SK-N-SH (cell line): ENCODE measurements around the gene AFF3.

Experiments
- CHD2 ChIP-seq: fragments of 150-350 bp; IDR thresholded peaks from 2 replicates; pipeline ENCODE4 v1.6.1; 2018; ENCODE audit warnings: low read length; ENCODE audit not compliant: partially characterized antibody
- CTCF ChIP-seq: fragments of 200-600 bp; sonication (generic); IDR thresholded peaks from 2 replicates; pipeline ENCODE4 v1.6.1; 2017; ENCODE audit warnings: antibody characterized with exemption, mild to moderate bottlenecking, moderate library complexity
- FOXJ3 ChIP-seq: sonication (generic); formaldehyde crosslinking; IDR thresholded peaks from 2 replicates; pipeline ENCODE4 v1.5.1; 2020; ENCODE audit warnings: mild to moderate bottlenecking, missing genetic modification reagents
- GABPA ChIP-seq: IDR thresholded peaks from 2 replicates; pipeline ENCODE4 v1.4.0; 2012; ENCODE audit warnings: low read depth, mild to moderate bottlenecking
- JUND ChIP-seq: IDR thresholded peaks from 2 replicates; pipeline ENCODE4 v1.4.0; 2012
- PBX3 ChIP-seq: IDR thresholded peaks from 2 replicates; pipeline ENCODE4; 2012

GRCh38 chr2:99926986-99927385 is 215.4 kb downstream of the AFF3 start:
- no peak for TF ChIP-seq FOXJ3 (CRISPR knock-in tag)
- no peak for TF ChIP-seq CTCF
- no peak for TF ChIP-seq JUND
- no peak for TF ChIP-seq PBX3
- TF ChIP-seq GABPA = no peak
- TF ChIP-seq CHD2 = no peak
